Activated CD8-positive, alpha-beta memory T cell treated with anti-CD3 and anti-CD28 coated beads for 24 hours (primary cell): ENCODE data around the gene PLA2G4D.

ENCODE experiments used
- DNase-seq: peaks from one replicate; pipeline ENCODE4 v3.0.0-alpha.2; 2020

PLA2G4D gene, protein sequence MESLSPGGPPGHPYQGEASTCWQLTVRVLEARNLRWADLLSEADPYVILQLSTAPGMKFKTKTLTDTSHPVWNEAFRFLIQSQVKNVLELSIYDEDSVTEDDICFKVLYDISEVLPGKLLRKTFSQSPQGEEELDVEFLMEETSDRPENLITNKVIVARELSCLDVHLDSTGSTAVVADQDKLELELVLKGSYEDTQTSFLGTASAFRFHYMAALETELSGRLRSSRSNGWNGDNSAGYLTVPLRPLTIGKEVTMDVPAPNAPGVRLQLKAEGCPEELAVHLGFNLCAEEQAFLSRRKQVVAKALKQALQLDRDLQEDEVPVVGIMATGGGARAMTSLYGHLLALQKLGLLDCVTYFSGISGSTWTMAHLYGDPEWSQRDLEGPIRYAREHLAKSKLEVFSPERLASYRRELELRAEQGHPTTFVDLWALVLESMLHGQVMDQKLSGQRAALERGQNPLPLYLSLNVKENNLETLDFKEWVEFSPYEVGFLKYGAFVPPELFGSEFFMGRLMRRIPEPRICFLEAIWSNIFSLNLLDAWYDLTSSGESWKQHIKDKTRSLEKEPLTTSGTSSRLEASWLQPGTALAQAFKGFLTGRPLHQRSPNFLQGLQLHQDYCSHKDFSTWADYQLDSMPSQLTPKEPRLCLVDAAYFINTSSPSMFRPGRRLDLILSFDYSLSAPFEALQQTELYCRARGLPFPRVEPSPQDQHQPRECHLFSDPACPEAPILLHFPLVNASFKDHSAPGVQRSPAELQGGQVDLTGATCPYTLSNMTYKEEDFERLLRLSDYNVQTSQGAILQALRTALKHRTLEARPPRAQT

DNA sequence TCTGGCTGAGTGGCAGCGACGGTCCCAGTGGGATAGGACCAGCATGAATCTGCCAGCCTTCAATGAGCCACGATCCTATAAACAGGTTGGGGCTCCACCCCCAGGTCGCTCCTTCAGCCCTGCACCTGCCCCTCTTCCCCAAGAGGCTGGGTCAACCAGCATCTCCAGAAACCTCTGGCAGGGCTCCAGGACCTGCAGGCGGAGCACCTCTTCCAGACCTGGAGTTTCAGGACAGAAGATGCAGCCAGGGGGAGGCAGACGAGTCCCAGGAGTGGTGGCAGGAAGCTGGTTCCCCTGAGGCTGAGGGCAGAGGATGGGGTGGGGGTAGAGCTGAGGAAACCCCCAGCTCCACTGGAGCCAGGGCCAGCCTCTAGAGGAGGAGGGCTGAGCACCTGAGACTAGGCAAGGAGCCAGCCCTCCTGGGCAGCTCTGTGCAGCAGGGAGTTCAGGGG is at the start of gene PLA2G4D:
Gene PLA2G4D, minus strand, starts transcription at position 51 of the 452 bp plus-strand sequence. CDS start 103 bp downstream, outside the sequence.
- no peak for DNase-seq

- DNase-seq: no peak
These were observed 49.0 kb upstream of the PLA2G4D start for GRCh38 chr15:42143356-42143755.

DNA sequence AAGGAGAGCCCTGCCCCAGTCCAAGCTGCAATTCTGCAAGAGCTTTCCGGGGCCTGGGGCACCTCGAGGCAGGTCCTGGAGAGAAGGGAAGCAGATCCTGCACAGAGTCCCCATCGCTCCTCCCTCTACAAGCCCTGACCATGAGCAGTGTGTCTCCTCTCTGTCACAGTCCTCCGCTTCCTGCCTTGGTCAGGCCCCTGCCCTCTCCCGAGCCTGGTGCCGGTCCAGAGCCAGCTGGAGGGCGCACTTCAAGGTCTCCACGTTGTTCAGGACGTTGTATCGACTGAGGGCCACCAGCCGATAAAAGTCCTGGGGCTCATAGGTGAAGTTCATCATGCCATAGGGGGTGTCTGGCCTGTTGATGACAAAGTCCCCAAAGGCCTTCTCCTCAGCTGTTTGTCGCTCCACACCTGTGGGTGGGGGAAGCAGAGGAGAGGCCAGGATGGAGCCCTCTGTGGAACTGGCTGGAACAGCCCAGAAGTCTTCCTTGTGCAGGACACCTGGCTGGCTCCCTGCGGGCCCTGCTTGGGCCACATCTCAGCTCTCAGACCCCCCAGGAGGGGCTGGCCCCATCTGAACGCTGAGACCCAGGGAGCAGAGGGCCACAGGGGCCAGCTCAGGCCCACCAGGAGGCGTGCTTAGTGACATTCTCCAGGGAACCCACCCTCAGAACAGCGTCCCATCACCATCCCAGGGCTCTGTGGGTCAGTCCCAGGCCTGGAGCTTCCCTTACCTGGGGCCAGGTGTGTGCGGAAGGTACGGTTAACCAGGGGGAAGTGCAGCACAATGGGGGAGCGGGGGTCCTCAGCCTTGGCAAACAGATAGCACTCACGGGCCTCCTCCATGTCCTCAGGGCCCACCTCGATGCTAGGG is 47.7 kb upstream of the PLA2G4D start:
- DNase-seq: no peak

DNA sequence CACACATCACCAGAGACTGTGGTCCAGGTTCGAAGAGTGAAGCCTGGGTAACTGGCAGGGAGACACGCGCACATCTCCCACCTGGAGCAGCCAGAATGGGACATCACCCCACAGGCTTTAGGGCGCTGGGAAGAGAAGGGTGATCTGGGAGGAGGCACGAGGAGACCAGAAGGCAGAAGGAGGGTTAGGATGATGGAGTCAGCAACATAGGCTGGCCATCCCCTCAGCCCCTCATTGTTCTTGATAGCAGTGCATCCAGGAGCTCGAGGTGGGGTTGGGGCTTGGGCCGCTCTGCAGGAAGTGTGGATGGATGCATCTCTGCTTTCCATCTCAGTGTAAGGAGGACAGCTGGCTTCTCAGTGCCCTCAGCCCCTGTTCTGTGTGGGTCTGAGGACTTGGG is 46.9 kb upstream of the PLA2G4D start:
- DNase-seq: no peak

DNA sequence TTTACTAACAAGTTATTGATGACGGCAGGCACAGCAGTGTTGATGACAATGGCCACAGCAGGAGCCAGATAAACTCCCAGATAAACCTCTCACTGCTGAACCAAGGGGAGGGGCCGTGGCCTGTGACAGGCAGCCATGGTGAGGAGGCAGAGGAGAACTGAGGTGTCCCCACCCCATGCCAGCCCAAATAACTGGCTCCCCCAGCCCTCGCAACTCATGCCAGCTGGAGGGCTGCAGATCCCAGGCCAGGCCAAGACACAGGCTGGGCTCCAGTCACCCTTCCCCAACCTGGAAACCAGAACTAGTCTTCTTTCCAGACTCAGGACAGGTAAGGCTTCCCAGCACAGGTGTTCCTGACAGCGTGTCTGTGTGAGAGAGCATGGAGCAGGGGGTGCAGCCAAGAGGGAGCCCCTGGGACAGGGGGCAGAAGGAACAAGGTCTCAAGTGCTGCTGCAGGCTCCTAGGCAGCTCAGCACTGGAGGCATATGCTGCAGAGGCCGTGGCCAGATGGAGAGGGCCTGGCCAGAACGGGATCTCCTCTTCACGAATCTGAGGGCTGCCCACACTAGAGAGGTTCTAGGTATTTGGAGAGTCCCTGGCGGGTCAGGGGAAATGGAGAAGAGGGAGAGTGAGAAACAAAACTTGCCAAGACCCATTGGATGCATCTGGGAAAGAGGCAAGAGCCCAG is 46.2 kb upstream of the PLA2G4D start:
- no peak for DNase-seq

DNA sequence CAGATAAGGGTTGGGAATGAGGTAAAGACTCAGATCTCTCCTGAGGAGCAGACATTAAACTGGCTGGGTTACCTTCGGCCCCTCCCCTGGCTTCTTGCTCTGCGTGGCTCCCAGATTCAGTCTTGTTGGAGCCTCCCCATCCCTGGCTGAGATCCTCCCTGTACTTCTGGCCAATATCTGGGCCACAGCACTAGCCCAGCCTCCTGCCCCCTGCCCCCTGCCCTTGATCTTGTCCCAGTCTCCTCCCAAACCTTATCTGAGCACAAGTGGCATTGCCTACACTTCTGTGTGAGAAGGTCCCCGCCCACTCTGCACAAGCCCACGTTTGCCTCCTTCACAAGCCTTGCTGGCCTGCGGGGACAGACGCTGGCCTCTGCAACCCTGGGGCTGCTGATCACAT is 45.2 kb upstream of the PLA2G4D start:
- DNase-seq: no peak

GRCh38 chr15:42138968-42139386 is 44.6 kb upstream of the PLA2G4D start:
- DNase-seq: no peak

- no peak for DNase-seq
These were observed 44.0 kb upstream of the PLA2G4D start for GRCh38 chr15:42138411-42138810.

GRCh38 chr15:42137461-42138261 is 43.3 kb upstream of the PLA2G4D start:
- peak; percentile 15 for DNase-seq

DNA sequence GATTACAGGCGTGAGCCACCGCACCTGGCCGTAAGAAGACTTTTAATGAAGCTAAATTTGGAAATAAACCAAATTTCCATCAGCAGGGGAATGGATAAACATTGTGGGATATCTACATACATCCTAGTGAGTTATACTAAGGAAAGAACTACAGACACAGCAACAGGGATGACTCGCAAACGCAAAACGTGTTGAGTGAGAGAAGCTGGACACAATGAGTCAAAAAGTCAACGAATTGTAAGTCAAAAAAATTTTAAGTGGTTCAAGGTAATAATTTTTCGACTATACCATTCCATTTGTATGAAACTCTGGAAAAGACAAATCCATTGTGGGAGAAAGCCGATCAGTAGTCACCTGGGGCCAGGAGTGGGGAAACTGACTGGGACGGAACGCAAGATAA is 42.2 kb upstream of the PLA2G4D start:
- DNase-seq: no peak

DNA sequence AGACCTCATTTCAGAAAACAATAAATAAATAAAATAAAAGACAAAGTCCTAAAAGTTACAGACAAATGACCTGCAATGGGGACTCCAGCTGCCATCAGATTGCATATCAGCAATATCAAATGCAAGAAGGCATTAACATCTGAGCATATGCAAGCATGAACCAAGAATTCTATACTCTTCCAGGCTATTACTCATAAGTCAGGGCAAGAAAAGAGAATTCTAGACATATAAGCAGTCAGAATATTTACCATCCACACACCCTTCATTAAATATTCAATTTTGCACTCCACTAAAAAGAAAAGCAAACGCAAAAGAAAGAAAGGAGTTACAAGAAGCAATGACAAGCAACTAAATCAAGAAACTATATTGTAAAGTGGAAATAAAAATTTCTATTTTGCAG is 41.0 kb upstream of the PLA2G4D start:
- no peak for DNase-seq

DNA sequence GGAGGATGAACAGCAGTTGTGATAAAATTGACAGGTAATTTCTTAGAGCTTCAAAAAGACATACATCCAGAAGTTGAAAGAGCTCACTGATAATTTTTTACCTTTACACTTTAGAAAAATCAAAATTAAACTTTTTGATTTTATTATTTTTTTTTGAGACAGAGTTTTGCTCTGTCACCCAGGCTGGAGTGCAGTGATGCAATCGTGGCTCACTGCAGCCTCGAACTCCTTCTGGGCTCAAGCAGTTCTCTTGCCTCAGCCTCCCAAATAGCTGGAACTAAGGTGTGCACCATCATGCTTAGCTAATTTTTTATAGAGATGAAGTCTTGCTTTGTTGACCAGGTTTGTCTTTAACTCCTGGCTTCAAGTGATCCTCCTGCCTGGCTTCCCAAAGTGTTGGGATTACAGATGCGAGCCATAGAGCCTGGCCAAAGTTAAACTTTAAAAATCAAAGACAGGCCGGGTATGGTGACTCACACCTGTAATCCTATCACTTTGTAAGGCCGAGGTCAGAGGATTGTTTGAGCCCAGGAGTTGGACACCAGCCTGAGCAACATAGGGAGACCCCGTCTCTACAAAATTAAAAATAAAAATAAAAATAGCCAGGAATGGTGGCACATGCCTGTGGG is 40.4 kb upstream of the PLA2G4D start:
- peak; percentile 24 for DNase-seq

DNA sequence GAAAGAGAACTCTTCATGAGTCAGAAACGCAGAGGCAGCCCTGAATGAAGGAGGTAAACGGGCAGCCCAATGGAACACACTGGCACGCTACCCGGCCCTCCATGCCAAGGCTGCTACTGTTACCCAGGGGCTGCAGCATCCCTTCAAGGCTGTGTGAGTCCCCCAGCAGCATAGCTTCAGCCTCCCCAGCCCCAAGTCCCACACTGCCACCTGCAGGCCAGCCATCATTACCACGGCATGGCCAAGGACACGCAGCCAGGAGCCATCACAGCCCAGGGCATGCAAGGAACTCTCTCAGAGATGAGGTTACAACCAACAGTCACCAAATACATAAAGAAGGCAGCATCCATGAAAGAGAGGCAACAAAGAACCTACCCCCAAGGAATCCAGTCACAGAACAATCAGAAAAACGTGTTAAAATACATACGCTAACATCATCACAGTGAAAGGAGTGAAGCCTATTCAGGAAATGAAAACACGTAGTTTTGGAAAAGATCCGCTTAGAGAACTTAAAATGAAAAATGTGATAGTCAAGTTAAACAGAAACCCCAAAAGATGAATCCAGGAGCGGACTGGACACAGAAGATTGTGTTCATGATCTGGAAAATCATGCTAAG is 39.6 kb upstream of the PLA2G4D start:
- peak; percentile 75 for DNase-seq

DNA sequence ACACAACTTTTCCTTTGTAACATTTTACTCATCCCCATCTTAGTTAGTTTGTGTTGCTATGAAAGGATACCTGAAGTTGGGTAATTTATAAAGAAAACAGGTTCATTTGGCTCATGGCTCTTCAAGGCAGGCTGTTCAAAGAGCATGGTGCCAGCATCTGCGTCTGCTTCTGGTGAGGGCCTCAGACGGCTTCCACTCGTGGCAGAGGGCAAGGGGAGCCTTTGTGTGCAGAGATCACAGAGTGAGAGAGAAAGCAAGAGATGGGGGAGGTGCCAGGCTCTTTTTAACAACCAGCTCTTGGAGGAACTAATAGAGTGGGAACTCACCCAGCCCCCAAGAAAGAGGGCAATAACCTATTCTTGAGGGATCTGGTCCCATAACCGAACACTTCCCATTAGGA is 39.0 kb upstream of the PLA2G4D start:
- DNase-seq: no peak

GRCh38 chr15:42131826-42132806 is 37.8 kb upstream of the PLA2G4D start:
- DNase-seq: peak; percentile 35

DNA sequence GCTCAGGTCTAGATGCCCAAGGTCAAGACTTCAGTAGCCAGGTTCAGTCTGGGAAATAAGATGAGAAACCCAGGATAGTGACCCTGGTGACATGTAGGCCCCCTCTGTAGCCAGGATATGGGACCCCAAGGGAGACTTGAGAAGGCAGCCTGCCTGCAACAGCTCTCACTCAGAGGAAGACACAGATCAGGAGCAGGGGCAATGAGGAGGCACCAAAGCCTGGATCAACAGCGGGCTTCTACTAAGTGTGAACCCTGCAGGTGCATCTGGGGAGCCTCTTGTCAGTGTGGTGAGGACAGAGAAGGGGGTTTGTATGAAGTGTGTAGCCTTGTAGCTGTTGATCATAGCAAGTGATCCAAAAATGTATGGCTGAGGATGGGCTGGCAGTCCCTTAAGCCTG is 36.6 kb upstream of the PLA2G4D start:
- no peak for DNase-seq

GRCh38 chr15:42130246-42130986 is 36.1 kb upstream of the PLA2G4D start:
- DNase-seq: peak; percentile 45

GRCh38 chr15:42129364-42129763 is 35.0 kb upstream of the PLA2G4D start:
- DNase-seq: no peak
